EL (cell line): ENCODE measurements around the gene PHACTR1.
"Not testable (repeated sequence)": the region's sequence is repeated elsewhere in the genome, so short reads cannot be mapped to it uniquely, and the experiment has no call there.

Experiments
- DNase-seq: peaks from one replicate; pipeline ENCODE4 v3.0.0-alpha.2; 2016

Gene PHACTR1

GRCh38 chr6:12911427-12911826, 194.9 kb downstream of the PHACTR1 start:
- DNase-seq = peak; percentile 36

GRCh38 chr6:12913201-12913600, 196.6 kb downstream of the PHACTR1 start:
- DNase-seq = no peak

- DNase-seq = no peak
These were observed 199.4 kb downstream of the PHACTR1 start for GRCh38 chr6:12916006-12916405.

GRCh38 chr6:12916420-12917136, 200.0 kb downstream of the PHACTR1 start:
- DNase-seq = no peak

GRCh38 chr6:12921467-12921866, 204.9 kb downstream of the PHACTR1 start:
- DNase-seq = no peak

- DNase-seq = no peak
These were observed 207.2 kb downstream of the PHACTR1 start for GRCh38 chr6:12923644-12924235.

GRCh38 chr6:12924911-12925310, 208.3 kb downstream of the PHACTR1 start:
- no peak for DNase-seq

GRCh38 chr6:12927746-12928145, 211.2 kb downstream of the PHACTR1 start:
- DNase-seq = no peak

- no peak for DNase-seq
These were observed 213.1 kb downstream of the PHACTR1 start for GRCh38 chr6:12929678-12930077.

- no peak for DNase-seq
These were observed 215.1 kb downstream of the PHACTR1 start for GRCh38 chr6:12931639-12932038.

- DNase-seq = no peak
These were observed 219.1 kb downstream of the PHACTR1 start for GRCh38 chr6:12935637-12936036.

GRCh38 chr6:12937971-12938370, 221.4 kb downstream of the PHACTR1 start:
- DNase-seq = no peak

- DNase-seq = no peak
These were observed 222.7 kb downstream of the PHACTR1 start for GRCh38 chr6:12939314-12939713.

- DNase-seq = peak; percentile 39
These were observed 224.9 kb downstream of the PHACTR1 start for GRCh38 chr6:12941422-12941821.

- DNase-seq = no peak
These were observed 227.0 kb downstream of the PHACTR1 start for GRCh38 chr6:12943549-12943948.

- DNase-seq = no peak
These were observed 227.4 kb downstream of the PHACTR1 start for GRCh38 chr6:12944001-12944400.

GRCh38 chr6:12944528-12944927, 228.0 kb downstream of the PHACTR1 start:
- DNase-seq = not testable (repeated sequence)

GRCh38 chr6:12947151-12947871, 230.7 kb downstream of the PHACTR1 start:
- peak; percentile 34 for DNase-seq

- no peak for DNase-seq
These were observed 231.4 kb downstream of the PHACTR1 start for GRCh38 chr6:12947967-12948366.

GRCh38 chr6:12950976-12951375, 234.4 kb downstream of the PHACTR1 start:
- no peak for DNase-seq

GRCh38 chr6:12951415-12951814, 234.8 kb downstream of the PHACTR1 start:
- DNase-seq = no peak

- no peak for DNase-seq
These were observed 235.8 kb downstream of the PHACTR1 start for GRCh38 chr6:12952318-12952717.

GRCh38 chr6:12955956-12956355, 239.4 kb downstream of the PHACTR1 start:
- DNase-seq = no peak

- DNase-seq = no peak
These were observed 240.4 kb downstream of the PHACTR1 start for GRCh38 chr6:12956991-12957320.
